ENCODE measurements around the gene CSNK2A1.

GRCh38 chr20:480044-480443 is 63.5 kb downstream of the CSNK2A1 start:
- TF ChIP-seq EZH2phosphoT487 (conservative IDR thresholded peaks at IDR 0.05; ENCODE audit: low read length) (no peak), CTCF (IDR thresholded peaks at IDR 0.05; ENCODE audit: insufficient read depth, low read length, poor library complexity, severe bottlenecking) (no peak)

Measured in SU-DHL-6 (cell line).